ENCODE data around the gene PLLP. TPM values are rescaled to one million over a fixed set of nuclear protein-coding genes. Genes with fewer than 3 reads are reported as not detected.

The PLLP gene
- total RNA-seq, 2 donors from 2014 or later: 11.6 to 16.7 TPM

- Histone ChIP-seq H3K9ac (ENCODE audit: low read depth in 2 of 2, low read length in 2 of 2) (no peak overlapping the region), H3K4me3 (no peak overlapping the region), H3K27me3 (no peaks in the 10 kb centered on the region), H3K9me3 (no peaks in the 10 kb centered on the region), H3K4me1 (no peaks in the 10 kb centered on the region), H3K36me3 (peaks cover 13% of the 10 kb centered on the region), H3K27ac (no peak overlapping the region)
- no peak for DNase-seq
- intact Hi-C loops (cut with DNase I): no loop called here
- TF ChIP-seq CTCF (IDR thresholded peaks at IDR 0.05): no peak
These were observed 58.5 kb downstream of the PLLP start for GRCh38 chr16:57225978-57226377.

GRCh38 chr16:57224651-57225335 is 59.7 kb downstream of the PLLP start:
- H3K27me3 ChIP-seq: no peaks in the 10 kb centered on the region
- H3K36me3 ChIP-seq: peaks cover 13% of the 10 kb centered on the region

GRCh38 chr16:57223057-57223456 is 61.4 kb downstream of the PLLP start:
- Histone ChIP-seq H3K9me3 (no peaks in the 10 kb centered on the region), H3K4me1 (no peaks in the 10 kb centered on the region), H3K27ac (no peak overlapping the region), H3K9ac (ENCODE audit: low read depth in 2 of 2, low read length in 2 of 2) (no peak overlapping the region), H3K27me3 (no peaks in the 10 kb centered on the region), H3K4me3 (no peak overlapping the region), H3K36me3 (peaks cover 13% of the 10 kb centered on the region)
- no peak for DNase-seq
- intact Hi-C loops (cut with DNase I): no loop called here
- no peak for TF ChIP-seq CTCF (IDR thresholded peaks at IDR 0.05)

More at GRCh38 chr16:57224651-57225335, 59.7 kb downstream of the PLLP start:
- Histone ChIP-seq H3K4me3 (no peak overlapping the region), H3K9me3 (no peaks in the 10 kb centered on the region), H3K9ac (ENCODE audit: low read depth in 2 of 2, low read length in 2 of 2) (no peak overlapping the region), H3K27ac (no peak overlapping the region), H3K4me1 (no peaks in the 10 kb centered on the region)
- intact Hi-C loops (cut with DNase I): no loop called here
- no peak for DNase-seq
- TF ChIP-seq CTCF (IDR thresholded peaks at IDR 0.05): no peak

GRCh38 chr16:57216968-57217367 is 67.5 kb downstream of the PLLP start:
- no peak for TF ChIP-seq CTCF (IDR thresholded peaks at IDR 0.05)
- intact Hi-C loops (cut with DNase I): no loop called here
- Histone ChIP-seq H3K27me3 (no peaks in the 10 kb centered on the region), H3K27ac (no peak overlapping the region), H3K9ac (ENCODE audit: low read depth in 2 of 2, low read length in 2 of 2) (no peak overlapping the region), H3K4me3 (no peak overlapping the region), H3K4me1 (no peaks in the 10 kb centered on the region), H3K9me3 (no peaks in the 10 kb centered on the region), H3K36me3 (peaks cover 25% of the 10 kb centered on the region)
- no peak for DNase-seq

GRCh38 chr16:57213462-57213861 is 71.0 kb downstream of the PLLP start:
- H3K27me3 ChIP-seq: no peaks in the 10 kb centered on the region
- no peaks in the 10 kb centered on the region for H3K9me3 ChIP-seq
- H3K9ac ChIP-seq (ENCODE audit: low read depth in 2 of 2, low read length in 2 of 2): no peak overlapping the region
- H3K27ac ChIP-seq: no peak overlapping the region
- intact Hi-C loops (cut with DNase I): no loop called here
- TF ChIP-seq CTCF (IDR thresholded peaks at IDR 0.05): no peak
- no peaks in the 10 kb centered on the region for H3K4me1 ChIP-seq
- H3K36me3 ChIP-seq: peaks cover 16% of the 10 kb centered on the region
- no peak for DNase-seq
- H3K4me3 ChIP-seq: no peak overlapping the region
